ENCODE results near the gene AUP1.

AUP1 gene

GRCh38 chr2:74551942-74552913 lies 22.7 kb upstream of the AUP1 start:
- H3F3A ChIP-seq (ENCODE audit: control insufficient read depth, insufficient read depth): no peaks in the 10 kb centered on the region
- H3K4me2 ChIP-seq (ENCODE audit: low read length): no peak overlapping the region
- no peak overlapping the region for H3K27ac ChIP-seq (ENCODE audit: low read depth, low read length)
- peaks cover 13% of the 10 kb centered on the region for H3K36me3 ChIP-seq (ENCODE audit: control insufficient read depth, low read length)
- H3K4me1 ChIP-seq (ENCODE audit: control insufficient read depth, low read length): peaks cover 32% of the 10 kb centered on the region
- H3K9me3 ChIP-seq (ENCODE audit: control insufficient read depth, insufficient read depth, low read length): no peaks in the 10 kb centered on the region
- H3K4me3 ChIP-seq (ENCODE audit: low read length): no peak overlapping the region
- TF ChIP-seq CTCF (IDR thresholded peaks at IDR 0.05; ENCODE audit: low read depth, low read length, poor library complexity, severe bottlenecking) (no peak), EZH2phosphoT487 (IDR thresholded peaks at IDR 0.05; ENCODE audit: borderline replicate concordance, low read length) (no peak)
- H3K9me2 ChIP-seq (replicated peaks; ENCODE audit: control insufficient read depth, low read length): no peaks in the 10 kb centered on the region
- H4K20me1 ChIP-seq (ENCODE audit: control insufficient read depth, insufficient read depth, low read depth, low read length): no peaks in the 10 kb centered on the region; the same call in 1 of the 2 replicates
- H3K79me2 ChIP-seq (ENCODE audit: control insufficient read depth, low read length): peaks cover 17% of the 10 kb centered on the region
- H3K27me3 ChIP-seq (ENCODE audit: control insufficient read depth, low read length): peaks cover 34% of the 10 kb centered on the region

- Histone ChIP-seq H3K9me2 (replicated peaks; ENCODE audit: control insufficient read depth, low read length) (no peaks in the 10 kb centered on the region), H3K9me3 (ENCODE audit: control insufficient read depth, insufficient read depth, low read length) (no peaks in the 10 kb centered on the region), H3K79me2 (ENCODE audit: control insufficient read depth, low read length) (peaks cover 17% of the 10 kb centered on the region), H3K36me3 (ENCODE audit: control insufficient read depth, low read length) (peaks cover 8% of the 10 kb centered on the region), H3K27me3 (ENCODE audit: control insufficient read depth, low read length) (peaks cover 34% of the 10 kb centered on the region), H3K4me1 (ENCODE audit: control insufficient read depth, low read length) (peaks cover 32% of the 10 kb centered on the region), H3K27ac (ENCODE audit: low read depth, low read length) (no peak overlapping the region), H3K4me3 (ENCODE audit: low read length) (no peak overlapping the region), H4K20me1 (ENCODE audit: control insufficient read depth, insufficient read depth, low read depth, low read length) (no peaks in the 10 kb centered on the region; the same call in 1 of the 2 replicates), H3F3A (ENCODE audit: control insufficient read depth, insufficient read depth) (no peaks in the 10 kb centered on the region), H3K4me2 (ENCODE audit: low read length) (no peak overlapping the region)
- no peak for TF ChIP-seq CTCF (IDR thresholded peaks at IDR 0.05; ENCODE audit: low read depth, low read length, poor library complexity, severe bottlenecking)
- TF ChIP-seq EZH2phosphoT487 (IDR thresholded peaks at IDR 0.05; ENCODE audit: borderline replicate concordance, low read length): no peak
These were observed 22.0 kb upstream of the AUP1 start for GRCh38 chr2:74551530-74551929.

GRCh38 chr2:74550231-74550630 lies 20.7 kb upstream of the AUP1 start:
- Histone ChIP-seq H3K4me3 (ENCODE audit: low read length) (no peak overlapping the region), H3F3A (ENCODE audit: control insufficient read depth, insufficient read depth) (no peaks in the 10 kb centered on the region), H3K4me1 (ENCODE audit: control insufficient read depth, low read length) (peaks cover 24% of the 10 kb centered on the region), H3K27me3 (ENCODE audit: control insufficient read depth, low read length) (peaks cover 39% of the 10 kb centered on the region), H3K9me3 (ENCODE audit: control insufficient read depth, insufficient read depth, low read length) (no peaks in the 10 kb centered on the region), H3K9me2 (replicated peaks; ENCODE audit: control insufficient read depth, low read length) (no peaks in the 10 kb centered on the region), H3K36me3 (ENCODE audit: control insufficient read depth, low read length) (no peaks in the 10 kb centered on the region; the same call in 1 of the 2 replicates), H3K27ac (ENCODE audit: low read depth, low read length) (no peak overlapping the region), H3K79me2 (ENCODE audit: control insufficient read depth, low read length) (peaks cover 7% of the 10 kb centered on the region), H4K20me1 (ENCODE audit: control insufficient read depth, insufficient read depth, low read depth, low read length) (no peaks in the 10 kb centered on the region), H3K4me2 (ENCODE audit: low read length) (no peak overlapping the region)
- TF ChIP-seq CTCF (IDR thresholded peaks at IDR 0.05; ENCODE audit: low read depth, low read length, poor library complexity, severe bottlenecking) (no peak), EZH2phosphoT487 (IDR thresholded peaks at IDR 0.05; ENCODE audit: borderline replicate concordance, low read length) (no peak)
